SK-N-SH (cell line): ENCODE measurements around the gene SLAMF6.

ENCODE experiments used
- ELF1 ChIP-seq: IDR thresholded peaks from 2 replicates; pipeline ENCODE4 v1.4.0; 2012
- EP300 ChIP-seq, 2 experiments: IDR thresholded peaks; 2 replicates each; pipeline versions ENCODE4 v1.4.0 to v1.6.1; 2012; ENCODE audit warnings: borderline replicate concordance in 1 of 2, low read depth in 1 of 2, low read length in 1 of 2
- MAX ChIP-seq: IDR thresholded peaks from 2 replicates; pipeline ENCODE4 v1.4.0; 2012; ENCODE audit warnings: low read depth
- MXI1 ChIP-seq: IDR thresholded peaks from 2 replicates; pipeline ENCODE4 v1.6.1; 2012; ENCODE audit warnings: mild to moderate bottlenecking, low read depth, low read length, improper control_type of control experiment
- PBX3 ChIP-seq: IDR thresholded peaks from 2 replicates; pipeline ENCODE4; 2012
- POLR2AphosphoS5 ChIP-seq: IDR thresholded peaks from 2 replicates; pipeline ENCODE4 v1.6.1; 2012; ENCODE audit warnings: low read depth, low read length
- RAD21 ChIP-seq: IDR thresholded peaks from 2 replicates; pipeline ENCODE4 v1.6.1; 2012; ENCODE audit warnings: mild to moderate bottlenecking, low read length
- RCOR1 ChIP-seq: fragments of 150-350 bp; IDR thresholded peaks from 2 replicates; pipeline ENCODE4 v1.6.1; 2017; ENCODE audit warnings: antibody characterized with exemption, low read length
- SIN3A ChIP-seq: IDR thresholded peaks from 2 replicates; pipeline ENCODE4 v1.6.1; 2012; ENCODE audit warnings: low read depth, mild to moderate bottlenecking, low read length, moderate library complexity, borderline replicate concordance
- SMC3 ChIP-seq: IDR thresholded peaks from 2 replicates; pipeline ENCODE4 v1.6.1; 2012; ENCODE audit warnings: low read depth, low read length, improper control_type of control experiment
- USF2 ChIP-seq: fragments of 150-350 bp; IDR thresholded peaks from 2 replicates; pipeline ENCODE4 v1.6.1; 2017; ENCODE audit warnings: antibody characterized with exemption, low read length, low read depth, borderline replicate concordance
- ZBTB33 ChIP-seq: IDR thresholded peaks from 2 replicates; pipeline ENCODE4 v1.4.0; 2012; ENCODE audit warnings: low read depth, borderline replicate concordance
- TF ChIP-seq, protein P1 (sequence below): fragments of 200-600 bp; sonication (generic); IDR thresholded peaks from 2 replicates; pipeline ENCODE4 v1.6.1; 2017; ENCODE audit warnings: antibody characterized with exemption, mild to moderate bottlenecking, moderate library complexity

GRCh38 chr1:160522136-160522535 is 919 bp downstream of the SLAMF6 start:
- TF ChIP-seq SMC3 = no peak
- no peak for TF ChIP-seq MAX
- TF ChIP-seq POLR2AphosphoS5 = no peak
- no peak for TF ChIP-seq EP300 (IDR thresholded peaks at IDR 0.05; ENCODE audit: borderline replicate concordance in 1 of 2, low read depth in 1 of 2, low read length in 1 of 2)
- no peak for TF ChIP-seq MXI1
- no peak for TF ChIP-seq ZBTB33
- no peak for TF ChIP-seq PBX3
- TF ChIP-seq, protein P1, sequence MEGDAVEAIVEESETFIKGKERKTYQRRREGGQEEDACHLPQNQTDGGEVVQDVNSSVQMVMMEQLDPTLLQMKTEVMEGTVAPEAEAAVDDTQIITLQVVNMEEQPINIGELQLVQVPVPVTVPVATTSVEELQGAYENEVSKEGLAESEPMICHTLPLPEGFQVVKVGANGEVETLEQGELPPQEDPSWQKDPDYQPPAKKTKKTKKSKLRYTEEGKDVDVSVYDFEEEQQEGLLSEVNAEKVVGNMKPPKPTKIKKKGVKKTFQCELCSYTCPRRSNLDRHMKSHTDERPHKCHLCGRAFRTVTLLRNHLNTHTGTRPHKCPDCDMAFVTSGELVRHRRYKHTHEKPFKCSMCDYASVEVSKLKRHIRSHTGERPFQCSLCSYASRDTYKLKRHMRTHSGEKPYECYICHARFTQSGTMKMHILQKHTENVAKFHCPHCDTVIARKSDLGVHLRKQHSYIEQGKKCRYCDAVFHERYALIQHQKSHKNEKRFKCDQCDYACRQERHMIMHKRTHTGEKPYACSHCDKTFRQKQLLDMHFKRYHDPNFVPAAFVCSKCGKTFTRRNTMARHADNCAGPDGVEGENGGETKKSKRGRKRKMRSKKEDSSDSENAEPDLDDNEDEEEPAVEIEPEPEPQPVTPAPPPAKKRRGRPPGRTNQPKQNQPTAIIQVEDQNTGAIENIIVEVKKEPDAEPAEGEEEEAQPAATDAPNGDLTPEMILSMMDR = no peak
- TF ChIP-seq SIN3A = no peak
- no peak for TF ChIP-seq ELF1
- no peak for TF ChIP-seq RAD21
- no peak for TF ChIP-seq RCOR1
- TF ChIP-seq USF2 = no peak
